ENCODE data around the gene ANO3.
A peak's percentile ranks its signal among the peaks of the same experiment; 100 is the strongest.

ANO3 gene

DNA sequence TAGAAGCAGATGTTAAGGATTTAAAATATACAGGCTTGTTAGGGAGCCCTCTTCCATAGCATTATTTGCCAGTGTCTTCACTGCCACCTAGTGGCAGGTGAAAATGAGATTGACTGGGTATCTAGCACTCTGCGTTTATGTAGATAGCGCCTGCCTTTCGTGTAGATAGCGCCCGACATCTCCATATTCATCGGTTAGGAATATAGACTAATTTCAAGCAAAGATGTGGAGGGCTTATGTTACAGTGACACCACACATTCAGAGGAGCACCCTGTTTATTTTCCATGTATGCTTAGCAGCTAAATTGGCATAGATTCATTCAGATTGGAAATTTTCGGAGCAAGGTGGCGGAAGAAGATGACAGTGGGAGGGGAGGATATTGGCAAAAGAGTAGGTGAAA lies 318.0 kb downstream of the ANO3 start:
- DNase-seq, result peak; percentile 40

DNA sequence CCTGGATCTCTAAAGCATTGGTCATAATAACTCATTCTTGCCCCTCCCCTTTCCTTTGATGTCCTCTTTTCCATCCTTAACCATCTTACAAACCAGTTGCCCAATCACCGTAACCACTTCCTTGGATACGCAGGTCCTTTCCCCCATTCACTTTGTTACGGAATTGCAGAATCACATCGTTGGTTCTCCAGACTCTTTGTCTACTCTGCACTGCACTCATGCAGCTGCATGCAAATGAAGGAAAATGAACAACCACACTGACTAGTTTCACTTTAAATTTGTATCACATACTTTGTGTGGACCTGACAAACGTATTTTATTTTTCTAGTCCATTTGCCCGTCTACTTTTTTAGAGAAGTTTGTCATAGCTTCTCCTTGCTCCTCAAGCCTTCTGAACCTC lies 320.0 kb downstream of the ANO3 start:
- DNase-seq, result no peak

DNA sequence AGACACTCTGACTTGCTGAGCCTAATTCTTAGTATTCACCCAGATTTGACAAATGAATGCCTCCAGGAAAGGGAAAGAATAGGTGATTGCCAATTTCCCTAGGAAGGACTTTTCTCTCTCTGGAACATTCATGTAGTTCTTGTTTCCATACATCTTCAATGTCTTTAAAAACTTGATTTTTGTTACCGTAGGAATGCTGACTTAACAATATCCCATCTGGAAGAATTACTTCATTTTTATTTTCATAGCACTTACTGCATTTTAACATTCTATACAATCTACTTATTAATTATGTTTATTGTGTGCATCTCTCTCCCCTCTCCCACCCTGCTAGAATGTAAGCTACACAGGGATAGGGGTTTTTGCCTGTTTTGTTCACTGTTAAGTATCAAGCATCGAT lies 323.4 kb downstream of the ANO3 start:
- DNase-seq, result no peak

DNA sequence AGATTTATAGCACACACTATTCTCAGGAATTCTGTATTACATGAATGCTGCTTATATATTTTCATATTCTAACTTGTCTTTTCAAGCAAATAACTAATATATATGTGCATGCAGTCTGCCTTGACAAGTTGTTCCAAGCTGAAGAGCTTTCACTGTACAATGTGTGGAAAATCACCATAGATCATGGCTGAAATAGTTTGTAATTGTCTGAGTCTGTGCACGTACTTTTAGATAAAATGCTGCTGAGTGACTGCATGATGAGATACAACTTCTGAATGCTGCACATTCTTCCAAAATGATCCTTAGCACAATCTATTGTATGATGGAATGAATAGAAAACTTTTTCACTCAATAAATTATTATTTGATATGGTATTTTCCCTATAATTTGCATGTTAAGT lies 331.0 kb downstream of the ANO3 start:
- DNase-seq, result no peak

DNA sequence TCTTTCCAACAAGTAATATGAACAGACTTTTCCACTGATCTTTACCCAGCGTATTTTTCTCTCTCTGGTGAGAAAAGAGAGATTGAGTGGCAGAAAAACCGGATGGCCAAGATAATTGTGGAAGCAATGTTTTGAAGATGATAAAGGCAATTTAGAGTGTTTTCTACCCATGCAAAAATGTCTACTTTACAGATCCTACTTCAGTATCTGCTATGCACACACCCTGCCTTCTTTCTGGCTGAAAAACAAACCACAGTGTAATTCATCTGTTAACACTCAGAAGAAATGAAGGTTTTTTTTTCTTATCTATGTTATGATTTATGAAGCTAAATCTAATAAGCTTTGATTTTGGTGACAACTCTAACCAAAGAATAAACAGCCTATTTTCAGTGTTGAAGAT lies 333.1 kb downstream of the ANO3 start:
- no peak for DNase-seq

DNA sequence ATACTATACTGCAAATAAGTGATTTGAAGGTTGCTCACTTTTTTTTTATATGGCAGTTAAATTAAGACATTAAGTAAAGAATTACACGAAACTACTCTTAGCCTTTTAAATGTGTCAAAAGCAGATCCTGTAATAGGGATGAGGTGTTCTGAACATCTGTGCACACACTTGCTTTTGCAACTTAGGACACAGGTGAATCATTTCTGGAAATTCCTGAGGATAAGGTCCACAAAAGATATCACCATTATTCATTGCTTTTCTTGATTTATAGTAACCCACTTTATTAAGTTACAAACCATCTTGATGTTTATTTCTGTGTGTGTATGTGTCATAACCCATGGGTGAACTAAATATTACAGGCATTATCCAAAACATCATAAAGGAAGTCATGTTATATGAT lies 334.0 kb downstream of the ANO3 start:
- no peak for DNase-seq

DNA sequence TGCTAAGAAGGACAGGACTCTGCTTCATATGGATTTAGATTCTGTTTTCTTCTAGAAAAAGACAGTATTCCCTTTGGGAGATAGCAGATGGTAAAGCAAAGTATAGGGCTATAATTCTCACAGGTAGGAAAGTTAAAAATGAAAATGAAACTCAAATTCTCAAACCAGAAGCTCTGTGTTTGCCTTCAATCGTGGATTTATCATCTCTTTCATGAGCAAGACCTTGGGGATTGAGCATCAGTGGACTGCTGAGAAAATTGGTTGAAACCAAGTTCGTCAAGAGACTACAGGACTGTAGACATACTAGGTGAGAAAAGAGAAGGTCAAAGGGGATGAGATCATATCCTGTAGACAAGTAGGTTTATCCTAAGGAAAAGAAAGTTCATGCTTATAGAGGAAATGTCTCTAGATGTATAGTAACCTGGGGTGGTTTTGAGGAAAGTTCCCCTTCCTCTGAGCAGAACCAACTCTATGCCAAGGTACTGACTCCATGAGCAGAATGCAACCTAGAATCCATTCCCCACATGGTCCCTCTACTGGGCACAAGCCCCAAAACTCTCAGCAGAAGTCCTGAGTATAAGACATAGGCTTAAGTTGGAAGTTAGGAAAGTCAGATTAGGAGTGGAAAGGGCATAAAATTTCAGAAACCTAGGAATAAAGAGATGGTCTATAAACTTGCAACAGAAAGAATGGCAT lies 343.5 kb downstream of the ANO3 start:
- no peak for DNase-seq

DNA sequence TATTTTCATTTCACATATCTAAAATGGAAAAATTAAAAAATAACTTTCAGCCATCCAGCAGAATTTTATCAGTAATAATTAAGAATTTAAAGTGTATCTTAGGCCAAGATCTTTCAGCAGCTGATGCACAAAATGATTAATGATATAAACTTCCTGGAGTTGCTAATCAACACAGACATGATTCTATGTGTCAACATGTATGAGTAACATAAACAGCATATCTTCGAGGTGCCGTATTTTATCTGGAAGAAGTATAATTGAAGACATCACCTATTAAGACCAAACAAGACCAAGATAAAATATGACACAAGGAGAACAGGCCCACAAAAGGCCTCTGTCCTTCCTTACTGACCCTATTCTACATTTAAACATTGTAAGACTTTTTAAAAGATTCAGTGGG lies 344.7 kb downstream of the ANO3 start:
- no peak for DNase-seq

DNA sequence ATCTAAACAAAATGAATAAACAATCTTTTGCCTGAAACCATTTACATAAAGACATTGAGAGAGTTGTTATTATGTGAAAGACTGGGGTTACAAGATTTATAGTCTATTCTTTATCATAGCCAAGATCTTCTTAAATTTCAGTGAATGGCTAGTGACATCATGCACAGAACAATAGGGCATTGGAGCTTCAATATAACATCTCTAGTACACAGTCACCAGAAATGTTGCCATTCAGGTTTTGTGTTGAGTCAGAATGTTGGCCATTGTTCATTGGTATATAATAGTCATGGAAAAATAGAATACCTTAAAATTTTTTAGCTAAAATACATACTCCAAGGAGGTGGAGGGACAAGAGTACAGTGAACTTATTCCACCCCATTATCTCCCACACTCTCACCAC lies 345.6 kb downstream of the ANO3 start:
- DNase-seq, result no peak

DNA sequence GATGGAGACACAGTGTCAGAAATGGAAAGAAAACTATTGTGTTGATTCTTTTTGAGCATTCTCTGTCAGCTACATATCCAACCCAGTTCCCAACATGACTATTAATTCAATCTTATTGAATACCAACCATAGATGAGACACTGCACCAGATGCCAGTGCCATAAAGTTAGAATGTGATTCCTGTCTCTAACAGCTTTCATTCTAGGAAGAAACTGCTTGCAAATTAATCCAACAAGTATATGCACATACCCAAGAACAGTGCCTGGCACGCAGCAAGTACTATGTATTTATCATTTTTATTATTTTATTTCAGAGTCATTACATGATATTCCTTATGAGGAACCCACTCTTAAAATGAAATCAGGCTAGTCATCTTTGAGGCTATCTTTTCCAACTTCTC lies 355.4 kb downstream of the ANO3 start:
- no peak for DNase-seq

DNA sequence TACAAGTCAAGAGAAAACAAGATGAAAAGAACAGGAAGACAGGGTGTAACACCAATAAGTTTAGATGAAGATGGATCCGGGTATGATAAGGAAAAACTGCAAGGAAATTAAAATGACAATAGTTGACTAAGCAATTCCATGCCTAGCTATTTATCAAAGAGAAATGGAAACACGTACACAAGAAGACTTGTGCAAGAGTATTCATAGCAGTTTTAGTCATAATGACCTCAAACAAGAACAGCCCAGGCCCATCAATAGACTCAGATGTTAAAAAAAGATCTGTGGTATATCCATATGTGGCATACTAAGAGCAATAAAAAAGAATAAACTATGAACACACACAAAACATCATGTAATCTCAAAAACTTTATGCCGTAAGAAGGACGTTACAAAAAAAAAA lies 356.8 kb downstream of the ANO3 start:
- no peak for DNase-seq

DNA sequence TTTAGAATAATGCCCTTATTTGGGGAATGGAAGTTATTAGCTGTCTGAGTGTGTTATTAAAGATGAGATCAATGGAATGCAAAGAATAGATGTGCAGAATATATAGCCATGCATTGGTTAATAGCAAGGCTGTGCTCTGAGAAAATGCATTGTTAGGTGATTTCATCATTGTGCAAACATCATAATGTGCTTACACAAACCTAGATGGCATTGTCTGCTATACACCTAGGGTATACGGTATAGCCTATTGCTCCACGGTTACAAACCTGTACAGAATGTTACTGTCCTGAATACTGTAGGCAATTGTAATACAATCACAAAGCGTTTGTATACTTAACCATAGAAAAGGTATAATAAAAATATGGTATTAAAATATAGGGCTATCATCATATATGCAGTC lies 364.4 kb downstream of the ANO3 start:
- no peak for DNase-seq

DNA sequence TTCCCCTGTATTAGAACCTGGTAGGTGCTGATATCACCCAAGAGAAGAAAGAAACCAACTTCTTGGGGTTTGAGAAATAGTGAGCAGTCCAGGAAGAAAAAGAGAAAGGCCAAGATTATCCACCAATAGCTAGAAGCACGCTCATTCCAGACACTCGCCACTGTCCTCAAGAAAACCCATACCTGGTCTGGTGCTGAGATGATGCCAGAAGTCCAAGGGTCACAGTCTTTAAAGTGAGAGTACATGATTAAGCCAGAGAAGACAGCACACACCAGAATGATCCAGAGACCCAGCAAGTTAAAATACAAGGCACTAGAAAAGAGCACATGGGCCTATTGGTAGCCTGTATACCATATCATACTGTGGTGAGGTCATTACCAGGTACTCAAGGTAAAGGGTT lies 366.3 kb downstream of the ANO3 start:
- no peak for DNase-seq

DNA sequence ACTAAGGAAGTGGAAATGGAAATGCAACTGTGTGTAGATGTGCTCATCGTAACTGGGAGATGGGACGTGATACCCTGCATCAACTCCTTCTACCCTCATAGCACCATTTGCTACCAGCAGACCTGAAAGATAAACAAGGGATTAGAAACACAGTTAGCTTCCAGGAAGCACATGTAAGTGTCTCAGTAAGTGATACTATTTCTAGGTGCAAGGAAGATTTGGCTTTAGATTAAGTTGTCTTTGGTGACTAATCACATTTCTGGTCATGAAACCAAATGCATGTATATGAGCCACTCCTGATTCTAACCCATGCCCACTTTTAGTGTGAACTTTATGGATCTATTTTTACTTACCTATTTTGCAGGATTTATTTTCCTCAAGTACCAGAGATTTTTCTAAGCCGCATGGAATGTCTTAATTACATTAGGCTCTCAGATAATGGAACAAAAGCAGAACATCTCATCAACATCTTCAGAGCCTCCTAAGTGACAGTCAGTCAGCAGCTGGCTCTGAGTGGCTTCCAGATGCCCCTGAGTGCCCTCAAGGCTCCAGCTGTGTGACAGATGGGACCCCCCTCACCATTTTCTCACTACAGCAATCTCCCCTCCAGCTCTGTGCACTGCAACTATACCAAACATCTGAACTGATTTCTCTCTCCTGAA lies 368.8 kb downstream of the ANO3 start:
- no peak for DNase-seq

DNA sequence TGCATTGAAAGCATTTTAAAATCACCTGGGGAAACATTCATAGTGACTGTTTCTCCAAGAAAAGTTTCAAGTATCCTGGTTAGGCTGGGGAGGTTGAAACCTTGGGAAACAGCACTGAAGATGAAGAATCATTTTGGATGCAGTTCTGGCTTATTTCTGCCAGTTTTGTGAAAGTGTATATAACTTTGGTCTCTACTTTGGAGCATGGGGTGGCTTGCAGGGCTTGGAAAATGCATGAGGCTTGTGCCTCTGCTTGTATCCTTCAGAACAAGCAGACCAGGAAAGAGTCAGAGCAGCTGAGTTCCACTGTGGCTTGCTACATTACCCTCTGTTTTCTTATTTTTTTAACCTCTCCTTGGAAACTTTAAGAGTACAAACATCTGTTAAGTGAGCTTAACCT lies 370.5 kb downstream of the ANO3 start:
- no peak for DNase-seq

DNA sequence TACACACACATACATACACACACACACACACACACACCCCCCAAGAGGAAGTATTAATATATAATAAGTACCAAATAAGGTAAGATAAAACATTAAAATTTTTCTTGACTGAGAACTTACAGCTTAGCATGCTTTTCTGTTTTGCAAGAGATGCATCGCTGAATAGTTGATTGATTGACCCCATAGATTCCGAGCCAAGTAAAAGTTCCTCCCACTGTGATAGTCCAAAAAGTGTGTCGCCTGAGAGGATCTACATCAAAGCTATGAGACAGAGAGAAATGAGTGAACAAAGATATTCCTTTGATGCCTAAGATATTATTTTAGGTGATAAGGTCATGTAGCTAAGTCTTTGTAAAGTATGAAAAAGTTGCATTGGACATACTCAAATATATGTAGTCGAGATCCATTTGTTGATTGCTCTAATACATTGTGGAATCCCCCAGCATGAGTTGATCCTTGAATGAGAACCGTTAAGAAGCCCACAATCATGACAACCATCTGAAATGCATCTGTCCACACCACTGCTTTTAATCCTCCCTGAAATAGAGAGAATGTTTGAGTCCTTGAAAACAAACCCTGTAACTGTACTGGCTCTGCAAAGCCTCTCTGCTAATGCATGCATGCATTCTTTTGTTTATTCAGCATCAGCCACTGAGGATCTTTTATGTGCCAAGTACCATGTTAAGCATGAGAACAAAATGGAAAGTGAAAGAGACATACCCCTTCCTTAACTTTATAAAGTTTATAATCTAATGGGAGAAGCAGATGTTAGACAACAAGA lies 371.7 kb downstream of the ANO3 start:
- no peak for DNase-seq

DNA sequence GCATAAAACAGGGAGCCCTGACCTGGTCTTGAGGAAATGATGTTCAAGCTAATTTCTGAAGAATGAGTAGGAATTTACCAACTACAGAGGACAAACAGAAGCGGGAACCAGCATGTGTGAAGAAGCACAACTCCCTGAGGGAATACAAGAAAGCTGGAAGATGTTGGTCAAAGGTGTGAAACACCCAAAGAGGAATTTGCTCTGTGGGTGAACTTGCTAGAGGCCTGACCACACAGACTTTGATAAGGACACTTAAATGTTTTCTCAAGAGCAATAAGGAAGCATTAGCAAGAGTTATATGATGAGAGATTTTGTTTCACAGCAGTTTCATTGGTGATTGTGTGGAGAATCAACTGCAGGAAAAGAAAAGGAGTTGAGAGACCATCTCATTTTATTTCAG lies 372.3 kb downstream of the ANO3 start:
- DNase-seq, result no peak

DNA sequence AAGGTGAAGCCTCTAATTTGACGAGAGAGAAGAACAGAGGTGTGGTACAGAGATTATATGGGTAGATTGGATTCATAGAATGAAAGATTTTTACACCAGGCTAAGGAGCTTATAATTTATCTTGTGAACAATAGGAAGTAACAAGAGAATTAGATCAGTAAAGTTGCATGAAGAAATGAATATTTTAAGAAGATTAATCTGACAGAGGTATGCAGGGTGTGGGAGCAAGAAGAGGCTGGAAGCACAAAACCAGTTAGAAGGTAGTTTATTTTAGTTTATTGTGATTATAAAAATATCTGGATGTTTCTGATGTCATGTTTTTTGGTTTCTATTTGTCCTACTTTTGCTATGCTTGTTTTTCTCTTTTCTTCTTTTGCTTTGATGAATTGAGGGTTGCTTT lies 374.3 kb downstream of the ANO3 start:
- no peak for DNase-seq

DNA sequence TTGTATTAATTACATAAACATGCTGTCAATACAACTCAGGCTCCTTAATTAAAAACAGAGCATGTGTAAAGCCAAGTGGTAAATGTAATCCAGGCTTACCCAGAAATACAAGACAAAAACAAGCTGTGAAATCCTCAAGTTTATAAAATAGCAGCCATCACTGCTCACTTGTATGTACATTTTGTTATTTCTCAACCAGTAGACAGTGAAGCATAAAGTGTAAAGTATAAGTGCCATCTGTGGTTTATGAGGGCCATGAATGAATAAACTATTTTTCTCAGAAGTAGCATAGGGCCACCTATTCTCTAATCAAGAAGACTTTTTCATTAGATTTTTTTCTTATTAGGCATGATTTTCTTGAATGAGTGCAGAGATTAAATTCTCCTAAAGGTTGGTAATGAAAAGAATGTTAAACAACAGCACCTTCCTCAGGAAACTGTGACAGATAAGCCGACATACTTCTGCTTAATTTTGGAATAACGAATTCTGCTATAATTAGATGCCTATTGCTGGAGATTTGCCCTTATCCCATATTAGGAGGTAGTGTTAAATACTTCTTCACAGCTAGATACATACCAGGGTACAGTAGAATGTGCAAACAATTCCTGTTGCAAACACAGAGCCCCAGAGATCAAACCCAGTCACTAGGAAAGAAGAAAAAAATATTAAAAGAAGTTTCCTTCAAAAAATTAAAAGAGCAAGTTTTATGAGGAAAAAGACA lies 377.0 kb downstream of the ANO3 start:
- no peak for DNase-seq

DNA sequence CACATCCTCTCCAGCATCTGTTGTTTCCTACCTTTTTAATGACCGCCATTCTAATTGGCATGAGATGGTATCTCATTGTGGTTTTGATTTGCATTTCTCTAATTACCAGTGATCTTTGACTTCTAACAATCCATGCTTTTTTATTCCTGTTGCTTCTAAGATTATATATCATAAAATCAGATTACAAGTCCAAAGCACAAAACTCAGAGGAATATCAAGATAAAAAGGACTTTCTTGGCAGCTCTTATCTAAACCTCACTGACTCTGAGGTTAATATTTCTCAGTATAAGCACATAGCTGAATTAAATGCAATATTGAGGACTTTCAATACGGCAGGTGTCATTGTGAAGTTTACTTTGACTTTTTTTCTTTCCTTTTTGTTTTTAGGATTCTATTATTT lies 378.6 kb downstream of the ANO3 start:
- no peak for DNase-seq

DNA sequence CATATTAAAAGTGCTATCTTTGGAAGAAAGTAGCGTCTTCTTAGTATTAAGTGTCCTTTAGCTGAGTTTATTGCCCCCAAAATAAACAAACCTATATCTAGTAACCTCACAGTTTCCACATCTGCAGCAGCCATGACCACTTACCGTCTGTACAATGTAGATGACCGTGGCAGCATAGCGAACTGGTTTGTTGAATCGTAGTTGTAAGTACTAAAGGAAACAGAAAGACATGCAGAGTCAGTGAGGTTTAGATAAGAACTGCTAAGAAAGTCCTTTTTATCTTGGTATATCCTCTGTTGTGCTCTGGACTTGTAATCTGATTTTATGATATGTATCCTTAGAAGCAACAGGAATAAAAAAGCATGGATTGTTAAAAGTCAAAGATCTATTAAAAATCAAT lies 380.6 kb downstream of the ANO3 start:
- no peak for DNase-seq
